NOMO-1 (cell line): ENCODE results near the gene SMPX.

Experiments used
- DNase-seq, 2 experiments: peaks; one replicate each; lab custom pipeline; 2025; ENCODE audit not compliant: unreplicated experiment in 2 of 2; lab: John Stamatoyannopoulos, UW

SMPX gene

GRCh38 chrX:21745756-21746155 is 12.2 kb downstream of the SMPX start:
- DNase-seq: peak in 1 of 2 experiments; percentile 29

DNA sequence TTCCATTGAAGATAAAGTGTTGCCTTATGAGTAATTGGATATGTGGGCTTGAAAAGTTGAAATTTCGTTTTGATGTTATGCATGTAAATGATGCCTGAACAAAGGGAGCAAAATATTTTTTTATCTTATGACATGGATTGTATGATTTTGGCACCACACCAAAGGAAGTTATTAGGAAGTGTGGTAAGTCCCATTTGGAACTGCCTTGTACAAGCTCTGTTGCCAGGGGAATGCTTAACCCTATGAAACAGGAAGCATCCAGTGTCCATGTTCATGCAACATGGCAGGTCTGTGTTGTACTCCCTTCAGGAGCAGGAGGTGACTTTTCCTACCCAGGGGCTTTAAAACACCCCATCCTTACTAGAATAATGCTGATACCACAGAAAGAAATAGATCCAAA is 13.2 kb downstream of the SMPX start:
- DNase-seq: no peak

DNA sequence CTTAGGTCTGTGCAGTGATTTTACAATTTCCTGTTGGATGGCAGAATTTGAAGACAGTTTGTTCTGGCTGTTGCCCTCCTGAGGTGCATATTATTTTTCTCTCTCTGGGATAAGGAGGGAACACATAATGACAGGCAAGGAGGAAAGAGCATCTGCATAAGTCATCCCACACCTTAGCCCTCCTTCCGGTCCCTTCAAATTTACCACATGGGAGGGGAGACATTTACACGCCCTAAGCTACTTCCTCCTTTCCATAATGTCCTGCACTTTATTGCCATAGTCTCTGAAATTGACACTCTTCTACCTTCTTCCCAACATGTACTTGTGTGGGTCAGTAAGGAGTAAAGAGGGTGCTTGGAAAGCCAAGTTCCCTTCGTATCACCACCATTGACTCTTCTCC is 13.9 kb downstream of the SMPX start:
- peak in 1 of 2 experiments; percentile 1 for DNase-seq

DNA sequence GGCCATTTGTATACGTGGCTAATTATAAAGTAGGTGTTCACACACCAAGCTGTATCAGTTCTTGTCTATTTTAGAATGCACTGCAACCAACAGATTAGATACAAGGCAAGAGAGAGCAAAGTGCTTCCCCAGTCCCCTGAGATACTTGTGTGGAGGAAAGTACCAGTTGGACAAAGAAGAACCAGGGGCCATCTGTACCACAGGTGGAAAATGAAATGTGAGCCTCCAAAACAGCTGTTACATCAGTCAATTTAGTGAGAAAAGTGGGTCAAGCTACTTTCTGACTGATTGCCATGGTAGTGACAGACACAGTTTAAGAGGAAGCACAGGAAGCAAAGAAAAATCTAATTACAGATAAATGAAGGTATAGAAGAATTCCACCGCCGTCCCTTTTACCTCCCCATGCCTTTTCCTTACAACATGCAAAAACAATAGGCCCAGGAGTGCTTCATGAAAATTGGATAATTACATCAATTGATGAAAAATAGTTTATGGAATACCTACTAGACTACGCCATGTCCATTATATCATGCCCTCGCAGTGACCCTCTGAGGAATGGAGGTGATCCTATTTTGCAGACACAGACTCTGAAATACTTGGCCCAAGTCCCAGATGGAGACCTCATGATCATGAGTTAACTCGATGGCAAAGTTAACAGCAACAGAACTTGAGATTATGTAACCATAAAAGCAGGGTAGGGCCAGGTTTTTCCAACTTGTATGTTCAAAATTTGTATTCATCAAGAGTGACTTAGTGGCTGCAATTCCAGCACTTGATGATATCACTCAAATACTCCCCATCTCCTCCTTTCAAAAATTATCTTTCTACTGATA is 15.8 kb downstream of the SMPX start:
- DNase-seq: no peak

- DNase-seq: no peak
Observed at GRCh38 chrX:21741364-21741763, 16.6 kb downstream of the SMPX start.

DNA sequence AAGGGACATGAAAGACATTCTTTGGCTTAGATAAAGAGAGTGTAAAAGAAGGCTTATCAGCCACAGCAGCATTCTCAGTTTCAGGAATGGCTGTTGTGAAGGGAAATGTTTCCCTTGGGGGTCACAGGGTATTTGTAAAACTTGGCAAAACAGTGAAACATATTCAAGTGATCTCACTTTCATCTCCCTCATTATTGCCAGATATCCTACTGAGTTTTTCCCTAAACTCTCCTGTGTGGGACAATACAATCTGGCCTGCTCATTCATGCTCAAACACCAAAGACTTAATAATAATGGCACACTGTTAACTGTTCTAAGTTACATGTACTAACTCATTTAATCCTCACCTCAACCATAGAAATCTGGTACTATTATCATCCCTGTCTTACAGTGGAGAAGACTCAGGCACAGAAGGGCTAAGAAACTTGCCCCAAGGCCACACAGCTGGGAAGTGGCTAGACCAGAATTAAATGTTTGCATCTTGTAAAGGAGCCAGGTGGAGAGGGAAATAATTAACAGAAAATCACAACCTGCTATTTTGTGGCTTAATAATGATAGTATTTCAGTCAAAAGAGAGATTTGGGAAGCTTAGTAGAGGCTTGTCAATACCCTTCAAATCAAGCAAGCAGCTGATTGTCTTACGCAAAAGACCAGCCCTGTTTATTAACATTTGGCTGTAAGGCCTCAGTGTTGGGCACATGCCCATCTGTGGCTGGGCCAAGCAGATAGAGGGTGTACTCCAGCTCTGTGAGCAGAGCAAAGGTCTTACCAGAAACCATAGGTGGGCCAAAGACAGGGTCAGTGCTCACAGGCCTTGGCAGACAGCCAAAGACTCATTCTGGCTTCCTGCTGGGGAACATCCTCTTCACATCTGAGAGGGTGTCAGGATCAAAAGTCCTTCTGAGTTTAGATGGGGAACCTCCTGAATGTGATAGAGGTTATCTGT is 17.3 kb downstream of the SMPX start:
- DNase-seq: no peak

- no peak for DNase-seq
Observed at GRCh38 chrX:21738950-21739287, 19.0 kb downstream of the SMPX start.

DNA sequence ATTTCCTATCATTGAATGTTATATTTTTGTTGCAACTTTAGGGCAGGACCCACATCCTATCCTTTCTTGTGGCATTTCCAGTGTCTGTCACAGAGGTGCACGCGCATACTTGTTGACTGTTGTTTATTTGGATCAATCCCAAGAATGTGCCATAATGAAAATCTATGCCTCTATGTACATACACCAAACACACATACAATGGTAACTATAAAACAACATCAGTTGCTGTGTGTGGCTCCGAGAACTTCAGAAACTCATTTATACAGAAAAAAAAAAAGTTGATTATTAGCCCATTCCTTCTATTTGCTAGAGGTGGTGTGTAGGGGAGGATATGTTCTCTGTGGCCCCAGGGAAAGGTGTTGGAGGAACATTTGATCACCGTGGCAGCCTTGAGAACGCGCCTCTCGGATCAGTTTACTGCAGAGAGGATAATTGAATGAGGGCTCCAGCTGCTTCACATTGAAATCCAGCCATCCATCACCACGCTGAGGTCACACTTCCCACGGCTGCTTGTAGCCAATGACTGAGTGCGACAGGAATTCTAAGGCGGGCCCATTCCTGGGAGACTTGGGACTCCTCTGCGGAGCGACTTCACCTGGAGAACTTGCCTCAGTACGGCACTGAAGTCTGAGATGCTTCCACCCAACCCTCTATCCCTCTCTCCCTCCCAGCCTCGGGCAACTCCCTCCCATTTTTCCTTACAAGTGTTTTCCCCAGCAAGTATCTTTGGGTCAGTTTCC is 19.5 kb downstream of the SMPX start:
- no peak for DNase-seq

DNA sequence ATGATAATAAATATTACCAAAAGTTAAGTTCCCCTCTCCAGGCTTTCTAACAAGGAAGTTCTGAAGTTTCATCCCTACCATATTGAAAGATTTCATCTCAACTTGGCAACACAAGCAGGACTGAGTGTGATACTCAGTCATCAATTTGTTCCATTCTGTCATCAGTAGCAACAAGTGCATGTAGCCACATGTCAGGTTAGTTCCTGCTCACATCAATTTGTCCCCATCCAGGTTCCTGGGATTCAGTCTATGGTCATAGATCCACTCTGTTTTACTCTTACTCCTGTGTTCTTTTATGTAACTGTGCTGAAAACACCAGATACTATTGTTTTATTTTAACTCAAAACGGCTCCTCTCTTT is 22.2 kb downstream of the SMPX start:
- no peak for DNase-seq

DNA sequence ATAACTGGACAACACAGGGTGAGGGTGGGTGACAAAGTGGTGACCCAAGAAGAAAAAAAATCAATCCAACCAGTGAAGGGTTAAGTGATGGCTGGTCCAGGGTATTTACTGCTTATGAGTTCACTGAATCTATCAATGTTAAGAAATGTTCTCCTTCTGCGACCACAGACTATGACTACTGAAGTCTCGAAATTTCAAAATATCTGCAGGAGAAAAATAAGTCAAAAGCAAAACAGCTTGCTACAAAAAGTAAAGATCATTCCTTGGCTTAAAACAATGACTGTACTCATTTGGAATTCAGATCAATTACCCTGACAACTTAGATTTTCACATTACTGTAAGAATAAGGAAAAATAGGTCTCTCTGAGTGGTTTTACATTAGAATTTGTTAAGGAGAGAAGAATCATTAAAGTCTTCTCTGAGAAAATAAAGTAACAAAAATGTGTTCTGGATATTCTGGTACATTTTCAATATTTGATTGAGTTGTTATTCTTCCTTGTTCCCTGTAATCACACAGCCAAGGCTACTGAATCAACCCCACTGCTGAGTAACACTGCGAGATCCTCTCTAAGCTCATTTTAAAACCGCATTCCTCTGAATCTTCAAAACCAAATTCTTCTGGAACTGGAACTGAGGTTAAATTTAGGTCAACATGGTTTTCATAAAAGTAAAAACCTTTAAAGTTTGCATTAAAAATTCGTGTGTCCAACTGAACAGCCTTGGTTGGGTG is 22.7 kb downstream of the SMPX start:
- no peak for DNase-seq

- no peak for DNase-seq
Observed at GRCh38 chrX:21734175-21734574, 23.7 kb downstream of the SMPX start.

DNA sequence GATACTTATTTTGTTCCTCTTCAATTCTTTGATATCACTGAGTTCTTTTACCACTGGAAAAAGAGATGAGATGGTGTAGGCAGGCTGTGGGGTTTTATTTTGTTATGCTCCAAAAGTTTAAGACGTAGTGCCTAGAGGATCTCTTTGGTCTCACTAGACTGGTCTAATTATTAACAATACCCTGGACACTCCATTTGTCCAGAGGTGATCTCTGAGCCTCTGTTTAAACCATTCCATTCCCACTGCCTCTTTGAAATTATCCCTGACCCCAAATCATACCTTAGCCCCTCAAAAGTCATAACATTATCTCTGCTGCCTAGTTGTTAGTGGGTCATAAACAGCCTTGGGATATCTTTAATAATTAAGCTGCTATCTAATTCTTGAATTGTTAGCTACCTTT is 24.2 kb downstream of the SMPX start:
- DNase-seq: no peak

DNA sequence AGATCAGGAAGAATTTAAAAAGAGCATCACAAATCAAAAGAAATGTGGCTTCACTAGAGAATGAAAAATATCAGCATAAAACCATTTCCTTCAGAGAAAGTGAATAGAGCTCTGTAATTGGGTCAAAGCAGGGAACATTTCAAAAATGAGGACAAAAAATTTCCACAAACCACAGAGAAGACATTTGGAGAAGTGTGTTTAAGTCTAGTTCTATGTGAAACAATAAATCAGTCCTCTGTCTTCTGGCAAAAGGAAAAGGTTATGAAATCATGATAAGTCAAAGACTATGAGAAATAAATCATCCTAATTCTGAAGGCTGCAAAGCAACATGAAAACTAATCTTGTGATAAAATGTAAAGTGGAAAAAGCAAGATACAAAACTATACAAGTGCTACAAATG is 27.9 kb downstream of the SMPX start:
- peak in 1 of 2 experiments; percentile 58 for DNase-seq

- DNase-seq: no peak
Observed at GRCh38 chrX:21728276-21728968, 29.5 kb downstream of the SMPX start.

DNA sequence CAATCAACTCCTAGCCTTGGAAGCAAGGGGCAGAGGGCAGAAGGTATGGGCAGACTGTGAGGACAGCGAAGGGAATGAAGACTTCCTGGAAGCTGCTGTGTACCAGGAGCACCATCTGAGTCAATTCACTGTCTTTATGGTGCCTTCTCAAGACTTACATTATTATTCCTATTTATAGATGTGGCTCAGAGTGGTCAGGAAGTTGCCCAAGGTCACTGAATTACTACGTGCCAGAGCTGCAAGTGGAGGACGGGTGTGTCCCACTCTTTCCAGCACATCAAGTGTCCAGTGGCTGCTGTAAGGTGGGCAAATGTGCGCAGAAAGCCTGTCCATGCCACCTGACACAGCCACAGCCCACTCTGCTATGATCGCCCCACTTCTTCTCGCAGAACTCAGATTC is 32.0 kb downstream of the SMPX start:
- peak; percentile 66 to 78 for DNase-seq

DNA sequence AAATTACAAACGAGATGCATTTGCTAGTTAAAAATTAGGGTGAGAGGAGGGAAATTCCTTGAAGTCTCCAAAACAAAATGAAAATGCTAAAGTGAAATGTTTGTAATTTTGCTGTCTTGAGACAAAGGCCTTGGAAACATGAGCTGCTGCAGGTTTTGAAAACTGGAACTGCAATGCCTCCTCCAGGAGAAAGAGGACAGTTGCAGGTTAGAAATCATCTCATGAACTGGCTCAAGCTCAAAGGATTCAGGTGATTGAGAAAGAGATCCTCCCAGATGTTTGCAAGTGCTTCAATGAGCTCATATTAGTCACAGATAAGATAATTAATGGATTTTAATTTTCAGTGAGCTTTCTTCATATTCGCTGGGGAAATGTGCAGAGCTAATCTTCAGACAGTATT is 32.4 kb downstream of the SMPX start:
- peak; percentile 32 to 56 for DNase-seq

- no peak for DNase-seq
Observed at GRCh38 chrX:21723814-21724213, 34.1 kb downstream of the SMPX start.

- DNase-seq: no peak
Observed at GRCh38 chrX:21723084-21723483, 34.8 kb downstream of the SMPX start.

GRCh38 chrX:21721195-21721594 is 36.7 kb downstream of the SMPX start:
- no peak for DNase-seq

DNA sequence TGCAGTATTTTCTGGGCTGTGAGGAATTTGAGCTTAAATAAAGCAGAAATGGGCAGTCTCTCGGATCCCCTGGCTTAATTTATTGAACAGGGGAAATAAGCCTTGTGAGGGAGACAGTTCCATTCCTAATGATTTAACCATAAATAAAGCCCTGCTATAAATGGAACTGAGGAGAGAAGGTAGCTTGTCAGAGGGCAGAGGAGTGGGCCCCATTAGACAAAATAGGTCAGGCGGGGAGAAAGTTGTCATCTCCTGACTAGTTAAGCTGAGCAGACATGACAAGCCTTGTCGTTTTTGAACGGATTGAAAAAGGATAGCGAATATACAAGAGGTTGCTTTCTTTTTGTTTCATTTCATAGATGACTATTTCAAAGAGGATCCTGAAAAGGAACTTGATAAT is 39.3 kb downstream of the SMPX start:
- DNase-seq: no peak
